Spleen (tissue), 11 donors: Measurements from ENCODE around the gene EPHA3. TPM values are rescaled to one million over a fixed set of nuclear protein-coding genes. Genes with fewer than 3 reads are reported as not detected.

Experiments used
- DNase-seq: peaks from one replicate; pipeline ENCODE4 v3.0.0-alpha.2; 2020
- H3K27ac ChIP-seq, 8 donors: fragments of 200-600 bp; sonication (generic) in 7 of 8; 1 replicate in 4 of 8; 2 replicates in 4 of 8; pipeline versions ENCODE4 v1.5.0 to v1.8.0; 2016 to 2021; ENCODE audit warnings: inconsistent platforms in 4 of 8, mild to moderate bottlenecking in 4 of 8, moderate library complexity in 1 of 8
- H3K27me3 ChIP-seq, 7 donors: fragments of 200-600 bp; sonication (generic) in 6 of 7; replicated peaks in 1 of 7; 1 replicate in 4 of 7; 2 replicates in 3 of 7; pipeline versions ENCODE4 v1.5.0 to v1.8.0; 2016 to 2021; ENCODE audit warnings: inconsistent platforms in 3 of 7, mild to moderate bottlenecking in 1 of 7
- H3K36me3 ChIP-seq, 6 donors: fragments of 200-600 bp; sonication (generic) in 5 of 6; 1 replicate in 4 of 6; 2 replicates in 2 of 6; pipeline versions ENCODE4 v1.5.0 to v1.8.0; 2016 to 2021; ENCODE audit warnings: inconsistent platforms in 2 of 6
- H3K4me1 ChIP-seq, 6 donors: fragments of 200-600 bp; sonication (generic) in 5 of 6; 1 replicate in 3 of 6; 2 replicates in 3 of 6; pipeline versions ENCODE4 v1.5.0 to v1.8.0; 2016 to 2021; ENCODE audit warnings: inconsistent platforms in 3 of 6
- H3K4me3 ChIP-seq, 8 donors: fragments of 200-600 bp; sonication (generic) in 7 of 8; 1 replicate in 4 of 8; 2 replicates in 4 of 8; pipeline versions ENCODE4 v1.5.0 to v1.8.0; 2016 to 2021; ENCODE audit warnings: inconsistent platforms in 4 of 8, mild to moderate bottlenecking in 4 of 8, moderate library complexity in 2 of 8
- H3K9me3 ChIP-seq, 8 donors: fragments of 200-600 bp; sonication (generic) in 7 of 8; 1 replicate in 4 of 8; 2 replicates in 4 of 8; pipeline versions ENCODE4 v1.5.0 to v1.8.0; 2016 to 2021; ENCODE audit warnings: inconsistent platforms in 4 of 8
- POLR2A ChIP-seq, 3 donors: fragments of 450-650 bp; IDR thresholded peaks; one replicate each; pipeline ENCODE4 v1.5.1; 2017; ENCODE audit warnings: antibody characterized with exemption in 3 of 3, mild to moderate bottlenecking in 1 of 3
- POLR2AphosphoS5 ChIP-seq, 3 donors: sonication (generic); formaldehyde crosslinking; IDR thresholded peaks; one replicate each; pipeline ENCODE4 v1.5.1; 2017; ENCODE audit warnings: antibody characterized with exemption in 3 of 3
- whole genome bisulfite sequencing, 5 donors: extraction: QIAGEN DNeasy Blood & Tissue Kit in 3 of 5; methylation state at CpG; one replicate each; pipeline versions ENCODE4 v1.1.5 to v1.1.7; 2013 to 2018; 5-methylcytosine and 5-hydroxymethylcytosine counted together
- intact Hi-C: fragments of 100-400 bp; cut with DNase I; formaldehyde crosslinking; loops from one replicate; pipeline ENCODE4 v1.15.0; 2023; ENCODE audit warnings: low total_unique reads
- polyA plus RNA-seq, 3 donors: library from polyadenylated mRNA; stranded (reverse); fragments of 200-250 nt; gene quantifications; one replicate each; pipeline ENCODE4 v1.2.1, GENCODE V29; 2013
- total RNA-seq, 7 donors: library from RNA; depleted of rRNA in 3 of 7; stranded (reverse); fragments of >200 nt in 3 of 7; fragmentation: NEBNext Ultra II Directional in 4 of 7; extraction: Animal tissue kit (Norgen Biotek cat#: 25700) in 4 of 7; gene quantifications; one replicate each; pipeline versions ENCODE4 v1.1.0 to v1.2.1, GENCODE V29; 2016 to 2021
- TF ChIP-seq, protein P1 (sequence below), 11 experiments: fragments of 200-600 bp in 7 of 11; fragments of 450-650 bp in 4 of 11; sonication (generic) in 4 of 11; IDR thresholded peaks in 8 of 11; conservative IDR thresholded peaks in 3 of 11; 1 replicate in 7 of 11; 2 replicates in 4 of 11; pipeline versions ENCODE4 v1.4.0 to v1.8.0; 2016 to 2021; ENCODE audit warnings: antibody characterized with exemption in 11 of 11, inconsistent platforms in 4 of 11, mild to moderate bottlenecking in 1 of 11
- donor health status: healthy with polysubstance abuse.
- donor health status: DM: no; HTN: no; CAD: no; lungs with moderate emphysema.
- donor health status: DM: no; HTN: no; CAD: no.
- donor health status: Bipolar disorder and iron deficiency.
- donor health status: healthy.
- donor health status: DM: no; HTN: no; CAD: no.
- donor health status: DM: yes; HTN: yes; CAD: no.

EPHA3 gene
- total and polyA plus RNA-seq, 10 donors, result 0.07 to 1.2 (median 0.76) TPM

DNA sequence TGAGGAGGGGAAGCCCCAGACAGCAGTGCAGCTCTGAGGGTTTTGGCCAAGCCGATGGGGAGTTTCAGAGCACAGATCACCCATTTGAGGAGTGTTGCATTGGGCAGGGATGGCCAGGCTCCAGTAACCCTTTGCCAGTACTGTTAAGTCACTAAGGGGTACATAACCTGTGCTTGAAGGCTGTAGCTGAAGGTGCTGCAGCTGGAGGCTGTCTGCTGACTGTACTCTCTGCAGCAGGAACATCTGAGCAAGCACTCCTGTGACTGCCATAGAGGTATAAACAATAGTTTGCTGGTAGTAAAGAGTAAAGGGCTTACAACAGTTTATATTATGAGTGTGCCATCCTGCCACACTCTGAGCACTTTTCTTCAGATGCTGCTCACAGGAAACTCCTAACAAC is 297.8 kb downstream of the EPHA3 start:
- H3K36me3 ChIP-seq, result no peaks in the 10 kb centered on the region
- no peak overlapping the region for H3K4me3 ChIP-seq
- DNase-seq, result no peak
- no peaks in the 10 kb centered on the region for H3K4me1 ChIP-seq
- intact Hi-C loops, result no loop called here
- WGBS, 5 donors, result 26 to 63% (median 56%) methylated on average over 1 of the region's 1 CpG
- no peaks in the 10 kb centered on the region for H3K27me3 ChIP-seq
- TF ChIP-seq POLR2AphosphoS5 (IDR thresholded peaks at IDR 0.05) (no peak), POLR2A (IDR thresholded peaks at IDR 0.05) (no peak)
- TF ChIP-seq, protein P1, sequence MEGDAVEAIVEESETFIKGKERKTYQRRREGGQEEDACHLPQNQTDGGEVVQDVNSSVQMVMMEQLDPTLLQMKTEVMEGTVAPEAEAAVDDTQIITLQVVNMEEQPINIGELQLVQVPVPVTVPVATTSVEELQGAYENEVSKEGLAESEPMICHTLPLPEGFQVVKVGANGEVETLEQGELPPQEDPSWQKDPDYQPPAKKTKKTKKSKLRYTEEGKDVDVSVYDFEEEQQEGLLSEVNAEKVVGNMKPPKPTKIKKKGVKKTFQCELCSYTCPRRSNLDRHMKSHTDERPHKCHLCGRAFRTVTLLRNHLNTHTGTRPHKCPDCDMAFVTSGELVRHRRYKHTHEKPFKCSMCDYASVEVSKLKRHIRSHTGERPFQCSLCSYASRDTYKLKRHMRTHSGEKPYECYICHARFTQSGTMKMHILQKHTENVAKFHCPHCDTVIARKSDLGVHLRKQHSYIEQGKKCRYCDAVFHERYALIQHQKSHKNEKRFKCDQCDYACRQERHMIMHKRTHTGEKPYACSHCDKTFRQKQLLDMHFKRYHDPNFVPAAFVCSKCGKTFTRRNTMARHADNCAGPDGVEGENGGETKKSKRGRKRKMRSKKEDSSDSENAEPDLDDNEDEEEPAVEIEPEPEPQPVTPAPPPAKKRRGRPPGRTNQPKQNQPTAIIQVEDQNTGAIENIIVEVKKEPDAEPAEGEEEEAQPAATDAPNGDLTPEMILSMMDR (IDR thresholded peaks at IDR 0.05 in 8 of 11, conservative IDR thresholded peaks at IDR 0.05 in 3 of 11), result no peak
- no peak overlapping the region for H3K27ac ChIP-seq
- no peaks in the 10 kb centered on the region for H3K9me3 ChIP-seq

DNA sequence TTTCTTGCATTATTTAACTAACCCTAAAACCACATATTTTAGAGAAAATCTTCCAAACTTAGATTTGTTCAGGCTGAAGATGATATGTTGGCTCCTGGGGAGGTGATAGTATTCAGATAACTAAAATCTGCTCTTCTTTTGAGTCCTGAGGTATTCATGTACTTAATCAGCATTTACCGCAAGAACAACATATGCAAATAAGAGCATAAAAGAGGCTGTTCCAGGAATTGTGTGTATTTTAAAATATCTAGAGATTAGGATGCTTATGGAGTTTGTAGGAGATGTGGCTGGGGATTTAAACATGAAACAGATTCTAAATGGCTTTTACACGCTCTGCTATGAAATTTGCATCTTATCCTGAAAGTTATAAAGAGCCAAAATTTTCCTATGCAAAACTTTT is 298.2 kb downstream of the EPHA3 start:
- Histone ChIP-seq H3K9me3 (no peaks in the 10 kb centered on the region), H3K36me3 (no peaks in the 10 kb centered on the region), H3K27me3 (no peaks in the 10 kb centered on the region), H3K4me1 (no peaks in the 10 kb centered on the region), H3K4me3 (no peak overlapping the region), H3K27ac (no peak overlapping the region)
- WGBS, 5 donors, result 80 to 91% (median 85%) methylated on average over 2 of the region's 2 CpGs
- TF ChIP-seq POLR2AphosphoS5 (IDR thresholded peaks at IDR 0.05), result no peak
- TF ChIP-seq, protein P1 (IDR thresholded peaks at IDR 0.05 in 8 of 11, conservative IDR thresholded peaks at IDR 0.05 in 3 of 11), result no peak
- no peak for TF ChIP-seq POLR2A (IDR thresholded peaks at IDR 0.05)
- DNase-seq, result no peak
- intact Hi-C loops, result no loop called here

DNA sequence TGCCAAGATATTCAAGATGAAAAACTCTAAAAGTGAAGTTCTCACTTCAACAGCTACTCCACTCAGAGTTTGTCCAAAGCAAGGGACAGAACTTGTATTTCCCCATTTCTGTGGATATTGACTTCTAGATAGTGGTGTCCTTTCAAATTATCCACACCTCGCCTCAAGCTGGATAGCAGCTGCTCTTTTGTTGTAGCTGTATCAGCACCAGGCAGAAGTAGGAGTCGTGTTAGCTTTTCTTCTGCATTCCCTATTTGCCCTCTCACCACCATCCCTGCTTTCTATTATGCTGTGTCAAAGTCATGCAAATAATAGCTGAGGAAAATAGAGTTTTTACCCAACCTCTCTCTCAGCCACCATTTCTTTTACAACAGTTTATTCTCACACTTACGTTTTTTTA is 303.8 kb downstream of the EPHA3 start:
- Histone ChIP-seq H3K27me3 (no peaks in the 10 kb centered on the region), H3K36me3 (no peaks in the 10 kb centered on the region), H3K27ac (no peak overlapping the region), H3K9me3 (no peaks in the 10 kb centered on the region), H3K4me3 (no peak overlapping the region), H3K4me1 (no peaks in the 10 kb centered on the region)
- TF ChIP-seq, protein P1 (IDR thresholded peaks at IDR 0.05 in 8 of 11, conservative IDR thresholded peaks at IDR 0.05 in 3 of 11), result no peak
- no peak for TF ChIP-seq POLR2A (IDR thresholded peaks at IDR 0.05)
- no peak for TF ChIP-seq POLR2AphosphoS5 (IDR thresholded peaks at IDR 0.05)
- no peak for DNase-seq
- intact Hi-C loops, result no loop called here
- WGBS, 5 donors, result 69 to 83% (median 73%) methylated on average over 3 of the region's 3 CpGs

DNA sequence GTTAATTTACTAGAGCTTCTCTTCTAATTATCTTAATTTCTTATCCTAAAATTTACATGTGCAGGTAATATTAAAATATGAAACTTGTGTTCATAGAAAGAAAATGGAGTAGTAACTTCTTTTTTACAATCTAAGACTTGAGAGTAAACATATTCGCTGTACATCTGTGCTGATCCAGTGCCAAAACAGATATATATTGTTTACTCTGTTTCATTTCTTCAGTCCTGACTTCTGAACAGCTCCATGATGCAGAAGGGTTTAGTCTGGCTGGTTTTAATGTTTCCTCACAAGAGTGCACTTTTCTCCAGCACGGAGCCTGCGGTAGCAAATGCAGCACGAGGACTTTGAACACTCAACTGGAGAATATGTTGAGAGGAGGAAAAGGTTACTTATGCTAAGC is 306.8 kb downstream of the EPHA3 start:
- Histone ChIP-seq H3K36me3 (no peaks in the 10 kb centered on the region), H3K27ac (no peak overlapping the region), H3K4me1 (no peaks in the 10 kb centered on the region), H3K4me3 (no peak overlapping the region), H3K9me3 (no peaks in the 10 kb centered on the region), H3K27me3 (no peaks in the 10 kb centered on the region)
- intact Hi-C loops, result no loop called here
- 86 to 92% (median 90%) methylated on average over 4 of the region's 4 CpGs for WGBS, 5 donors
- TF ChIP-seq POLR2A (IDR thresholded peaks at IDR 0.05) (no peak), POLR2AphosphoS5 (IDR thresholded peaks at IDR 0.05) (no peak)
- TF ChIP-seq, protein P1 (IDR thresholded peaks at IDR 0.05 in 8 of 11, conservative IDR thresholded peaks at IDR 0.05 in 3 of 11), result no peak
- DNase-seq, result no peak
